ENCODE results near the gene PLB1.

DNA sequence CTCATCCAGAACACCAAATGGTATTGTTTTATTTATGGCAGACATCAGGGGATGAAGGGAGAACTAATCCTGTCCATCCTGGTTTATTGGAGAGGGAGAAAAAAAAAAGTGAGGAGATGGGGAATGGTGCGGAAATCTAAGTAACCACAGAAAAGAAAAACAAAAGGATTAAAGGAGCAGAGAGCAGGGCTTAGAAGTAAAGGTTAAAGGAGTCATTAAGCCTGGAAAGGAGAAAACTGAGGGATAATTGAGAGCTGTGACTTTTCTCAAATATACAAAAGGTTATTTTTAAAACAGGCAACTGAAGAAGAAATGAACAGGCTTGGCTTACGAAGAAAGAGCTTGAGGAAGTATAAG, 128.6 kb downstream of the PLB1 start:
- TF ChIP-seq, protein P1, sequence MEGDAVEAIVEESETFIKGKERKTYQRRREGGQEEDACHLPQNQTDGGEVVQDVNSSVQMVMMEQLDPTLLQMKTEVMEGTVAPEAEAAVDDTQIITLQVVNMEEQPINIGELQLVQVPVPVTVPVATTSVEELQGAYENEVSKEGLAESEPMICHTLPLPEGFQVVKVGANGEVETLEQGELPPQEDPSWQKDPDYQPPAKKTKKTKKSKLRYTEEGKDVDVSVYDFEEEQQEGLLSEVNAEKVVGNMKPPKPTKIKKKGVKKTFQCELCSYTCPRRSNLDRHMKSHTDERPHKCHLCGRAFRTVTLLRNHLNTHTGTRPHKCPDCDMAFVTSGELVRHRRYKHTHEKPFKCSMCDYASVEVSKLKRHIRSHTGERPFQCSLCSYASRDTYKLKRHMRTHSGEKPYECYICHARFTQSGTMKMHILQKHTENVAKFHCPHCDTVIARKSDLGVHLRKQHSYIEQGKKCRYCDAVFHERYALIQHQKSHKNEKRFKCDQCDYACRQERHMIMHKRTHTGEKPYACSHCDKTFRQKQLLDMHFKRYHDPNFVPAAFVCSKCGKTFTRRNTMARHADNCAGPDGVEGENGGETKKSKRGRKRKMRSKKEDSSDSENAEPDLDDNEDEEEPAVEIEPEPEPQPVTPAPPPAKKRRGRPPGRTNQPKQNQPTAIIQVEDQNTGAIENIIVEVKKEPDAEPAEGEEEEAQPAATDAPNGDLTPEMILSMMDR (IDR thresholded peaks at IDR 0.05): no peak
- no peak for TF ChIP-seq POLR2A (IDR thresholded peaks at IDR 0.05)

Data from right lobe of liver (tissue), 4 donors.